CD4-positive, alpha-beta T cell treated with Interleukin-15 for 1 hour (primary cell): ENCODE data around the gene KLF9.
"Not testable (repeated sequence)": the region's sequence is repeated elsewhere in the genome, so short reads cannot be mapped to it uniquely, and the experiment has no call there.

Experiments
- DNase-seq: peaks from one replicate; pipeline ENCODE4 v3.0.0-alpha.2; 2020

Gene KLF9

GRCh38 chr9:70403166-70403565 is 11.3 kb downstream of the KLF9 start:
- no peak for DNase-seq

- no peak for DNase-seq
Measured at GRCh38 chr9:70402213-70402612, 12.2 kb downstream of the KLF9 start.

- not testable (repeated sequence) for DNase-seq
Measured at GRCh38 chr9:70401241-70401640, 13.2 kb downstream of the KLF9 start.

- no peak for DNase-seq
Measured at GRCh38 chr9:70400107-70400892, 14.2 kb downstream of the KLF9 start.

- no peak for DNase-seq
Measured at GRCh38 chr9:70399141-70399540, 15.3 kb downstream of the KLF9 start.

- peak; percentile 29 for DNase-seq
Measured at GRCh38 chr9:70398145-70398556, 16.3 kb downstream of the KLF9 start.

GRCh38 chr9:70395652-70396051 is 18.8 kb downstream of the KLF9 start:
- DNase-seq: no peak

- DNase-seq: no peak
Measured at GRCh38 chr9:70392850-70393249, 21.6 kb downstream of the KLF9 start.

GRCh38 chr9:70392189-70392588 is 22.3 kb downstream of the KLF9 start:
- DNase-seq: no peak

GRCh38 chr9:70390933-70391341 is 23.5 kb downstream of the KLF9 start:
- DNase-seq: no peak

- no peak for DNase-seq
Measured at GRCh38 chr9:70389621-70390266, 24.7 kb downstream of the KLF9 start.

- DNase-seq: no peak
Measured at GRCh38 chr9:70389188-70389587, 25.3 kb downstream of the KLF9 start.

- no peak for DNase-seq
Measured at GRCh38 chr9:70387663-70388062, 26.8 kb downstream of the KLF9 start.

- no peak for DNase-seq
Measured at GRCh38 chr9:70385426-70385825, 29.0 kb downstream of the KLF9 start.

GRCh38 chr9:70382709-70383605 is 31.5 kb downstream of the KLF9 start:
- DNase-seq: no peak

- DNase-seq: no peak
Measured at GRCh38 chr9:70382046-70382708, 32.3 kb downstream of the KLF9 start.

- DNase-seq: no peak
Measured at GRCh38 chr9:70374962-70375618, 39.4 kb downstream of the KLF9 start.

- no peak for DNase-seq
Measured at GRCh38 chr9:70367305-70367930, 47.0 kb downstream of the KLF9 start.

GRCh38 chr9:70363760-70364159 is 50.7 kb downstream of the KLF9 start:
- no peak for DNase-seq

GRCh38 chr9:70362952-70363351 is 51.5 kb downstream of the KLF9 start:
- no peak for DNase-seq

- DNase-seq: no peak
Measured at GRCh38 chr9:70355801-70356200, 58.7 kb downstream of the KLF9 start.

GRCh38 chr9:70352802-70353201 is 61.7 kb downstream of the KLF9 start:
- no peak for DNase-seq
